Loucy (cell line): ENCODE results near the gene RLIM.

Source experiments
- H2AFZ ChIP-seq: fragments of 200-600 bp; sonication (generic); 2 replicates; pipeline ENCODE4 v1.6.0; 2016; ENCODE audit warnings: antibody characterized with exemption, mild to moderate bottlenecking, low read length, moderate library complexity
- H3F3A ChIP-seq: fragments of 200-600 bp; 2 replicates; pipeline ENCODE4 v1.6.0; 2016; ENCODE audit warnings: antibody characterized with exemption, low read depth, mild to moderate bottlenecking
- H3K27me3 ChIP-seq: fragments of 200-600 bp; sonication (generic); 2 replicates; pipeline ENCODE4 v1.6.1; 2014; ENCODE audit warnings: low read length, mild to moderate bottlenecking; ENCODE audit not compliant: insufficient read depth, poor library complexity, severe bottlenecking
- H3K36me3 ChIP-seq: fragments of 200-600 bp; sonication (generic); 2 replicates; pipeline ENCODE4 v1.6.1; 2016; ENCODE audit warnings: low read length; ENCODE audit not compliant: insufficient read depth
- H3K4me1 ChIP-seq: fragments of 200-600 bp; sonication (generic); 2 replicates; pipeline ENCODE4 v1.5.1; 2014; ENCODE audit warnings: low read length, mild to moderate bottlenecking; ENCODE audit not compliant: insufficient read depth, poor library complexity, severe bottlenecking
- H3K4me2 ChIP-seq: fragments of 200-600 bp; sonication (generic); 2 replicates; pipeline ENCODE4 v1.6.0; 2014; ENCODE audit warnings: antibody characterized with exemption, low read length, low read depth, mild to moderate bottlenecking; ENCODE audit not compliant: poor library complexity, severe bottlenecking
- H3K4me3 ChIP-seq: fragments of 200-600 bp; sonication (generic); 2 replicates; pipeline ENCODE4 v1.5.1; 2014; ENCODE audit warnings: low read length, mild to moderate bottlenecking, mixed read lengths; ENCODE audit not compliant: poor library complexity, severe bottlenecking
- H3K79me2 ChIP-seq: fragments of 200-600 bp; sonication (generic); 2 replicates; pipeline ENCODE4 v1.6.1; 2014; ENCODE audit warnings: low read length; ENCODE audit not compliant: insufficient read depth
- H3K9ac ChIP-seq: fragments of 200-600 bp; sonication (generic); 2 replicates; pipeline ENCODE4 v1.6.0; 2014; ENCODE audit warnings: mild to moderate bottlenecking, low read depth, low read length, moderate library complexity; ENCODE audit not compliant: poor library complexity, severe bottlenecking
- H3K9me2 ChIP-seq: fragments of 200-600 bp; sonication (generic); replicated peaks from 2 replicates; pipeline ENCODE4 v1.6.1; 2016; ENCODE audit warnings: low read depth, low read length, mixed read lengths
- H3K9me3 ChIP-seq: fragments of 200-600 bp; sonication (generic); 2 replicates; pipeline ENCODE4 v1.6.1; 2014; ENCODE audit warnings: mild to moderate bottlenecking, antibody characterized with exemption, low read length, low read depth; ENCODE audit not compliant: insufficient read depth
- H4K20me1 ChIP-seq: fragments of 200-600 bp; sonication (generic); 2 replicates; pipeline ENCODE4 v1.6.0; 2014; ENCODE audit warnings: antibody characterized with exemption, low read length, mild to moderate bottlenecking; ENCODE audit not compliant: insufficient read depth, poor library complexity, severe bottlenecking
- EZH2phosphoT487 ChIP-seq: fragments of 200-600 bp; IDR thresholded peaks from 2 replicates; pipeline ENCODE4 v1.6.1; 2018; ENCODE audit warnings: antibody characterized with exemption, mild to moderate bottlenecking, moderate library complexity, borderline replicate concordance
- TF ChIP-seq, protein P1 (sequence below): fragments of 200-600 bp; sonication (generic); conservative IDR thresholded peaks from 2 replicates; pipeline ENCODE4 v1.5.1; 2014; ENCODE audit warnings: mild to moderate bottlenecking, antibody characterized with exemption, low read length

The RLIM gene

DNA sequence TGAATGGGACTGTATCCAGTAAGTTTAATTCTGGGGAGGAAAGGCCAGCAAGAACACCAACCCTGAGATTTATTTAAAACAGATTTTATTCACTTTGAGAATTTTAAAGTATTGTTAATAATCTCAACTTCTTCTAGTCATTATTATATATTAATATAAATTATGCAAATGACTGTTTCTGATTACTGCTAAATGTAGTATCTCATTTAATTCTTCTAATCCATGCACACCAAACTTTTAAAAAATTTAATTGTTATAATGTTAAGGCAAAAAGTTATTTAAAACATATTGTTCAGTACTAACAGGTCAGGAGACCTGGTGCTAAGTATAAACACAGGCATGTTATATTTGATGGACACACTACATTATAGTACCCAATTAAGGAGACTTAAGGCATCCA lies 8.1 kb downstream of the RLIM start:
- peaks cover 17% of the 10 kb centered on the region for H3K4me1 ChIP-seq
- H3K9me3 ChIP-seq = no peaks in the 10 kb centered on the region
- H3K79me2 ChIP-seq = peaks cover 94% of the 10 kb centered on the region
- no peaks in the 10 kb centered on the region for H3K9me2 ChIP-seq
- no peak overlapping the region for H2AFZ ChIP-seq
- no peak for TF ChIP-seq EZH2phosphoT487
- TF ChIP-seq, protein P1, sequence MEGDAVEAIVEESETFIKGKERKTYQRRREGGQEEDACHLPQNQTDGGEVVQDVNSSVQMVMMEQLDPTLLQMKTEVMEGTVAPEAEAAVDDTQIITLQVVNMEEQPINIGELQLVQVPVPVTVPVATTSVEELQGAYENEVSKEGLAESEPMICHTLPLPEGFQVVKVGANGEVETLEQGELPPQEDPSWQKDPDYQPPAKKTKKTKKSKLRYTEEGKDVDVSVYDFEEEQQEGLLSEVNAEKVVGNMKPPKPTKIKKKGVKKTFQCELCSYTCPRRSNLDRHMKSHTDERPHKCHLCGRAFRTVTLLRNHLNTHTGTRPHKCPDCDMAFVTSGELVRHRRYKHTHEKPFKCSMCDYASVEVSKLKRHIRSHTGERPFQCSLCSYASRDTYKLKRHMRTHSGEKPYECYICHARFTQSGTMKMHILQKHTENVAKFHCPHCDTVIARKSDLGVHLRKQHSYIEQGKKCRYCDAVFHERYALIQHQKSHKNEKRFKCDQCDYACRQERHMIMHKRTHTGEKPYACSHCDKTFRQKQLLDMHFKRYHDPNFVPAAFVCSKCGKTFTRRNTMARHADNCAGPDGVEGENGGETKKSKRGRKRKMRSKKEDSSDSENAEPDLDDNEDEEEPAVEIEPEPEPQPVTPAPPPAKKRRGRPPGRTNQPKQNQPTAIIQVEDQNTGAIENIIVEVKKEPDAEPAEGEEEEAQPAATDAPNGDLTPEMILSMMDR = no peak
- H3K4me3 ChIP-seq = no peak overlapping the region
- no peaks in the 10 kb centered on the region for H3F3A ChIP-seq
- no peak overlapping the region for H3K9ac ChIP-seq
- no peaks in the 10 kb centered on the region for H3K27me3 ChIP-seq
- H3K4me2 ChIP-seq = no peak overlapping the region
- 0 out of 2 replicates have a peak, but pooled peaks cover 3% of the 10 kb centered on the region for H3K36me3 ChIP-seq
- peaks cover 67% of the 10 kb centered on the region for H4K20me1 ChIP-seq

DNA sequence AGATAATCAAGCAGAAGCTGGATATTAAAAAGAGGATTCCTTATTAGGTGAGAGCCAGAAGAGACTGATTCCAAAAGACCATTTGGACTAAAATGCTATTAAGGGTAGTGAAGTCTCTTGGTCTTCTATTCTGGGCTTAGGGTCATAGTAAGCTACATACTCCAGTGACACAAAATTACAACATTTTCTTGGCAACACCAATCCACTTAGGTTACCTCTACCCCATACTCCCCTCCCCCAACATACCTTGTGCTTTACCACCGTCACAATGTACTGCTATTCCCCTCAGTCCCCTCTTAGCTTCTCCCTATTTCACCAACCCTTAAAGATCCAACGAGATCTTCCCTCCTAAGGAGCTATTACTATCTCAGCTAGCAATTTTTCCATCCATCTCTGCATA lies 11.4 kb downstream of the RLIM start:
- no peak overlapping the region for H3K4me3 ChIP-seq
- no peaks in the 10 kb centered on the region for H3K9me3 ChIP-seq
- no peaks in the 10 kb centered on the region for H3K4me1 ChIP-seq
- no peaks in the 10 kb centered on the region for H3K27me3 ChIP-seq
- no peak overlapping the region for H3K9ac ChIP-seq
- H3K36me3 ChIP-seq = 0 out of 2 replicates have a peak, but pooled peaks cover 1% of the 10 kb centered on the region
- no peaks in the 10 kb centered on the region for H3K9me2 ChIP-seq
- peak overlapping the region; percentile 31 for H3K4me2 ChIP-seq
- no peaks in the 10 kb centered on the region for H3F3A ChIP-seq
- peaks cover 98% of the 10 kb centered on the region for H3K79me2 ChIP-seq
- no peak overlapping the region for H2AFZ ChIP-seq
- TF ChIP-seq EZH2phosphoT487 = no peak
- TF ChIP-seq, protein P1 = no peak
- peaks cover 67% of the 10 kb centered on the region for H4K20me1 ChIP-seq

DNA sequence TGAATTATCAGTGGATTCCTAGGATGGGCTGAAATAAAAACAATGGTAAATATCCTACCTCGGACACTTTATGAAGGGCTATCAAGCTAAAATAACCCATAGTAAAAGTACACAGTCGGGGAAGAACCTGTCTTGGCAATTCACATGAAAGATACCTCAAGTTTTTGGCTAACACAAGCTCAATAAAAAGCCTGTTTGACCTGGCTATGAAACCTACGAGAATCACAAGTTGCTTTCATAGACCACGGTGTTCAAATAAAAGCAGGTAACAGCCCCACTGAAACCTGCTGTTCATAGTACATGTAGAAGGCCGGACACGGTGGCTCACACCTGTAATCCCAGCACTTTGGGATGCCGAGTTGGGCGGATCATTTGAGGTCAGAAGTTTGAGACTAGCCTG lies 12.3 kb downstream of the RLIM start:
- Histone ChIP-seq H3K9me2 (no peaks in the 10 kb centered on the region), H3K27me3 (no peaks in the 10 kb centered on the region), H4K20me1 (peaks cover 68% of the 10 kb centered on the region), H3K79me2 (peaks cover 98% of the 10 kb centered on the region), H3F3A (no peaks in the 10 kb centered on the region), H3K4me2 (no peak overlapping the region), H3K9ac (no peak overlapping the region), H3K4me1 (no peaks in the 10 kb centered on the region), H3K36me3 (peaks cover 4% of the 10 kb centered on the region; the same call in 1 of the 2 replicates), H2AFZ (no peak overlapping the region), H3K4me3 (no peak overlapping the region), H3K9me3 (no peaks in the 10 kb centered on the region)
- TF ChIP-seq EZH2phosphoT487 = no peak
- TF ChIP-seq, protein P1 = no peak
